Measurements from ENCODE around the gene SGMS1.

DNA sequence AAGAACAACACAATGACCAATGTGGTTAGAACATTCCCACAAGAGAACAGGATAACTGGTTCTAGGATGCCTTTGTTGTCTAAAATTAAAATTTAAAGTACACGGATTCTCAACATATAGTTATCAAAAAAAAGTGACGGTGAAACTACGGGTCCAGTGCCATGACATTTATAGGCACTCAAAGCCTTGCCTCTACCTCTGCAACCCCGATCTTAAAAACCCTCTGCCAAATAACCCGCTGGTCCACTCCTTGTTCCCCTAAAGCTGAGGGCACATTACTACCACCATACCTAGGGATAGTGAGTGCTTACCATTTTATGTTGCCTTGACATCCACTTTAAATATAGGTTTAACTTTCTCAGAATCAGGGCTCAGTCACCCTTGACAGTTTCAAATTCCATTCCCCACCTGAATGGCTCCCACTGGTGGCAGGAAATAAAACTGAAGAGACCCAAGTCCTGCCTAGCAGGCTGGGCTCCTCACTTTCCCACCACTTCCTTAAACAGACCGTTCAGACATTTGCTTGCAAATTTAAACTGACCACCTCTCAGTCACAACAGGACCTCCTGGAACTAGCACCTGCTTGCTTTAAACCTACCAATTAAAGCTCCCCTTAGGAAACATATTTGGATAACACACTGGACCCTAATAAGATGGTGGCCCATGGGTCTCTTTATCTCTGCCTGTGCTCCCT is 202.6 kb downstream of the SGMS1 start:
- TF ChIP-seq POLR2A (IDR thresholded peaks at IDR 0.05): no peak
- TF ChIP-seq, protein P1, sequence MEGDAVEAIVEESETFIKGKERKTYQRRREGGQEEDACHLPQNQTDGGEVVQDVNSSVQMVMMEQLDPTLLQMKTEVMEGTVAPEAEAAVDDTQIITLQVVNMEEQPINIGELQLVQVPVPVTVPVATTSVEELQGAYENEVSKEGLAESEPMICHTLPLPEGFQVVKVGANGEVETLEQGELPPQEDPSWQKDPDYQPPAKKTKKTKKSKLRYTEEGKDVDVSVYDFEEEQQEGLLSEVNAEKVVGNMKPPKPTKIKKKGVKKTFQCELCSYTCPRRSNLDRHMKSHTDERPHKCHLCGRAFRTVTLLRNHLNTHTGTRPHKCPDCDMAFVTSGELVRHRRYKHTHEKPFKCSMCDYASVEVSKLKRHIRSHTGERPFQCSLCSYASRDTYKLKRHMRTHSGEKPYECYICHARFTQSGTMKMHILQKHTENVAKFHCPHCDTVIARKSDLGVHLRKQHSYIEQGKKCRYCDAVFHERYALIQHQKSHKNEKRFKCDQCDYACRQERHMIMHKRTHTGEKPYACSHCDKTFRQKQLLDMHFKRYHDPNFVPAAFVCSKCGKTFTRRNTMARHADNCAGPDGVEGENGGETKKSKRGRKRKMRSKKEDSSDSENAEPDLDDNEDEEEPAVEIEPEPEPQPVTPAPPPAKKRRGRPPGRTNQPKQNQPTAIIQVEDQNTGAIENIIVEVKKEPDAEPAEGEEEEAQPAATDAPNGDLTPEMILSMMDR (IDR thresholded peaks at IDR 0.05): peak; percentile 71 to 79 (median 74)
